ENCODE measurements around the gene RCN1. TPM values are rescaled to one million over a fixed set of nuclear protein-coding genes. Genes with fewer than 3 reads are reported as not detected.

The RCN1 gene
- total and polyA plus RNA-seq, 2 of the 8 experiments (the other 6 are each of a cell fraction or from before 2014, with no cell fraction given), result 45.1 to 123 TPM

DNA sequence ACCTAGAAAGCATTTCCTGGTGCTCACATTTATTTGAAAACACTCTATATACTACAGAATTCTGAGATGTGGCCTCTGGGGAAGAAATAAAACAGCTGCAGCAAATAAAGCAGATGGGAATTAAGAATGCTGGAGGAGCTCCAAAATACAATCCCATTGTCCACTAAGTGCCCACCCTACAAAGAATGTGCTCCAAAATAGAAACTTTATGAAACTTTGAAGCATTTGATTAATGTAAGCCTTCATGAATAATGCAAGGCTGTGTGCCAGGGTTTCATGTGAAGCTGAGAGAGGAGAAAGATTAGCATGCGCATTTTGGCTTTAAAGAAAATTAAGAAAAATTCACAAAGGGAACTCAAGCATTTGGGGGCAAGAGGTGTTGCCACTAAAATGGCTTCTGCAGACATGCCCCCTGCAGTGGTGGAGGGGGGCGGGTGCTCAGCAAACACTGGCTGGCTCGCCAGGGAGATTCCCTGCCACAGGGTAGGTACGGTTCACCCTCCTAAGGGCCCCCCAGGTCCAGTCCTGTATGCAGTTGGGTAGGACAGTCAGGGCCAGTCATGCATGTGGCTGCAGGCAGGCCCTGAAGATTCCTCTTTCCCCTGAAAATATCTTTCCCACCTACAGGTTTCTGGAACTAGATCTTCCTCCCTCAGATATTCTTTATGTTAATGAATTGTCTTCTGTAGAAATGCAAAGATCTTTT, 46.6 kb upstream of the RCN1 start (continued):
- no peak for TF ChIP-seq SAP30 (IDR thresholded peaks at IDR 0.05; ENCODE audit: insufficient read depth, insufficient replicate concordance, low read length)
- no peak for TF ChIP-seq CBX8 (IDR thresholded peaks at IDR 0.05; ENCODE audit: borderline replicate concordance, low read depth, low read length)
- no peak for TF ChIP-seq SIX5 (IDR thresholded peaks at IDR 0.05; ENCODE audit: low read depth, low read length)
- no peak for TF ChIP-seq POU5F1 (IDR thresholded peaks at IDR 0.05; ENCODE audit: low read depth, low read length)

Data from H1 (cell line).